ENCODE measurements around the gene BLZF1.
"Not testable (repeated sequence)": the region's sequence is repeated elsewhere in the genome, so short reads cannot be mapped to it uniquely, and the experiment has no call there.

Gene BLZF1

GRCh38 chr1:169361281-169361680 is 6.7 kb upstream of the BLZF1 start:
- no peak for DNase-seq

- DNase-seq, result no peak
Measured at GRCh38 chr1:169363046-169363730, 4.8 kb upstream of the BLZF1 start.

GRCh38 chr1:169364948-169365347 is 3.0 kb upstream of the BLZF1 start:
- DNase-seq, result no peak

GRCh38 chr1:169367096-169367685 is 804 bp upstream of the BLZF1 start:
- no peak for DNase-seq

GRCh38 chr1:169368406-169368769 is 393 bp downstream of the BLZF1 start:
- peak; percentile 80 for DNase-seq

- DNase-seq, result peak; percentile 85
Measured at GRCh38 chr1:169371404-169371803, 3.4 kb downstream of the BLZF1 start.

- DNase-seq, result no peak
Measured at GRCh38 chr1:169381162-169381561, 13.2 kb downstream of the BLZF1 start.

- DNase-seq, result no peak
Measured at GRCh38 chr1:169383449-169383848, 15.5 kb downstream of the BLZF1 start.

GRCh38 chr1:169387399-169387798 is 19.4 kb downstream of the BLZF1 start:
- no peak for DNase-seq

GRCh38 chr1:169390303-169390702 is 22.3 kb downstream of the BLZF1 start:
- DNase-seq, result no peak

GRCh38 chr1:169392406-169392805 is 24.4 kb downstream of the BLZF1 start:
- DNase-seq, result no peak

- no peak for DNase-seq
Measured at GRCh38 chr1:169395955-169396354, 28.0 kb downstream of the BLZF1 start.

GRCh38 chr1:169402578-169402977 is 34.6 kb downstream of the BLZF1 start:
- DNase-seq, result not testable (repeated sequence)

- DNase-seq, result not testable (repeated sequence)
Measured at GRCh38 chr1:169408340-169408739, 40.3 kb downstream of the BLZF1 start.

- no peak for DNase-seq
Measured at GRCh38 chr1:169414952-169415351, 47.0 kb downstream of the BLZF1 start.

- DNase-seq, result no peak
Measured at GRCh38 chr1:169421309-169421708, 53.3 kb downstream of the BLZF1 start.

GRCh38 chr1:169426174-169426705 is 58.2 kb downstream of the BLZF1 start:
- DNase-seq, result no peak

GRCh38 chr1:169427081-169427641 is 59.2 kb downstream of the BLZF1 start, which contains the start of gene CCDC181:
CCDC181 (minus strand) TSS chr1:169427474; CDS start chr1:169424927, 2,547 bp downstream.
- DNase-seq, result no peak
